Measurements from ENCODE around the gene SF1. TPM values are rescaled to one million over a fixed set of nuclear protein-coding genes. Genes with fewer than 3 reads are reported as not detected.

Gene SF1
- total RNA-seq, 1 donor: 114 TPM

DNA sequence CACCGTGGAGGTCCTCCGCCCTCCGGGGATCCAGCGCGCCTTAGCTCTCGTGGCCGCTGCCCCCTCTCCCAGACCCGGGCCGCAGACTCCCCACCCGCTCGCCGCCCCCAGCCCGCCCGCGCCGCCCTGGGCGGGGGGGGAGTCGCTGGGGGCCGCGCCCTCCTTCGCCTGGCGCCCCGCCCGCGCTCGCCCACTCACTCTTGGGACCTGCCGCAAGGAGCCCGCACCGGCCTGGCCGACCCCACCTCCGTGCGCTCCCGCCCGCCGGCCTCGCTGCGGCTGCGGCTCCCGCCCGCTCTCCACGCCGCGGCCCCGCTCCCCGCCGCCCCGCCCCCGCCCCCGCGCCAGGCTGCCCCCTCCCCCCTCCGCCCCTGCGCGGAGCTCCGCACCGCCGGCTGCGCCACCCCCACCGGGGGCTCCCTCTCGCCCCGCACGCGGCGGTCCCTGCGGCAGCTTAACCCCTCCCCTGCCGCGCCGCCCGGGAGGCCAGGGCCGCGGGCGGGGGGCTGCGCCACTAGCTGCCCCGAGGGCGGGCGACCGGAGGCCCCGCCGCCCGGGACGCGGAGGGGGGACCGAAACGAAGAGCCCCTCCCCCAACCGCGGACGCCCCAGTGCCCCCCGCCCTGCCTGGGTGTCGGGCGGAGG is 33.7 kb downstream of the SF1 start:
- Histone ChIP-seq H3K27me3 (ENCODE audit: insufficient read depth, low read length) (peaks cover 56% of the 10 kb centered on the region), H3K4me3 (ENCODE audit: insufficient read depth, low read length) (peak overlapping the region; percentile 16), H3K9me3 (ENCODE audit: low read depth, low read length) (no peaks in the 10 kb centered on the region), H4K20me1 (ENCODE audit: insufficient read depth, low read length) (no peaks in the 10 kb centered on the region), H2AFZ (ENCODE audit: low read length) (no peak overlapping the region), H3K4me2 (ENCODE audit: insufficient read depth, low read length) (peak overlapping the region; percentile 68), H3K36me3 (ENCODE audit: insufficient read depth, low read length) (no peaks in the 10 kb centered on the region), H3K27ac (ENCODE audit: low read depth, low read length) (no peak overlapping the region), H3K79me2 (ENCODE audit: insufficient read depth, low read length) (no peaks in the 10 kb centered on the region), H3K4me1 (ENCODE audit: insufficient read depth, low read length) (peaks cover 10% of the 10 kb centered on the region)
- peak; percentile 84 for DNase-seq (ENCODE audit: insufficient read length, low spot score, missing footprints)
- no peak for TF ChIP-seq CTCF (IDR thresholded peaks at IDR 0.05; ENCODE audit: extremely low read depth, low read depth, low read length)

DNA sequence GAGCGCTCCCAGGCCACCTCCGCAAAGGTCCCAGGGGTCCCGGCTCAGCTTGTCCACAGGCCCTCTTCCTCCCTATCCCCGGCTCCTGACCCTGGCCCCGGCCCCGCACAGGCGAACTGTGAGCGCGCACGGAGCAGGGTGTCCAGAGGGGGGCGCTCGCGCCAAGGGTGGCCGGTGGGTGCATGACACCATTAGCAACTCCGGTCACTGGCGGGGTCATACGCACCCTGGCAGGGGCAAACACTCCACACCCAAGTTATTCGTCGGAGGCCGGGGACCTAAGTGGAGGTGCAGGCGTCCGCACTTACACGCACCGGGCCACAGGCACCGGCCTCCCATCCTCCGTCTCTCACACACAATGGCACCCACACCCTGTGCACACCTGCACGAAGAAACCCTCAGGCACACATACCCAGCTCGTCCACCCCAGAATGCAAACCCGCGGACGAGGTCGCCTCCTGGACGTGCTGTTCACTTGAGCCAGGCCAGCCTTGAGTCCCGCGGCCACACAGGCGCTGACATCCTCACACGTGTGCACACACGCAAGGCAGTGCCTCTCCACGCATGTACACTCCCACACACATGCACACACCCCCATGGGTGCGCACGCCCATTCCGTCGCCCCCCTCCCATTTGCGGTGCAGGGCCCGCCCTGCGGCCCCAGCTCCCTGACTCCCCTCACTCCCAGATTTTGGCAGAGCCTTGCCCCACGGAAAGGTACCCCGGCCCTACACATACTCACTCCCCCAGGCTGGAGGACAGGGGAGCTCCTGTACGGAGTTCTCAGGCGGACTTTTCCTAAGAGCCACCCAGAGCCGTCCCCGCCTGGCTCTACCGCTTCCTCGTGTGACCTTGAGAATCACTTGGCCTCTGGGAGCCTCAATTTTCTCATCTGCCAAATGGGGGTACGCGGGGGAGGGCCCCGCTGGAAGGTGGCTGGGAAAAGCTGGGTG is 34.5 kb downstream of the SF1 start, which contains the start of gene RASGRP2:
Gene RASGRP2, minus strand, starts transcription at position 552 of the 953 bp plus-strand sequence. CDS start 1,276 bp downstream, outside the sequence.
- no peaks in the 10 kb centered on the region for H3K36me3 ChIP-seq (ENCODE audit: insufficient read depth, low read length)
- H3K4me1 ChIP-seq (ENCODE audit: insufficient read depth, low read length): peaks cover 10% of the 10 kb centered on the region
- no peaks in the 10 kb centered on the region for H3K9me3 ChIP-seq (ENCODE audit: low read depth, low read length)
- no peaks in the 10 kb centered on the region for H3K79me2 ChIP-seq (ENCODE audit: insufficient read depth, low read length)
- H2AFZ ChIP-seq (ENCODE audit: low read length): no peak within 1 kb of the TSS
- peak within 1 kb of the TSS; percentile 69 for H3K4me3 ChIP-seq (ENCODE audit: insufficient read depth, low read length)
- peak; percentile 49 for TF ChIP-seq CTCF (IDR thresholded peaks at IDR 0.05; ENCODE audit: extremely low read depth, low read depth, low read length)
- no peak within 1 kb of the TSS for H3K27ac ChIP-seq (ENCODE audit: low read depth, low read length)
- H3K4me2 ChIP-seq (ENCODE audit: insufficient read depth, low read length): peak within 1 kb of the TSS; percentile 89
- DNase-seq (ENCODE audit: insufficient read length, low spot score, missing footprints): peak; percentile 95
- H3K27me3 ChIP-seq (ENCODE audit: insufficient read depth, low read length): peaks cover 56% of the 10 kb centered on the region
- H4K20me1 ChIP-seq (ENCODE audit: insufficient read depth, low read length): no peaks in the 10 kb centered on the region

DNA sequence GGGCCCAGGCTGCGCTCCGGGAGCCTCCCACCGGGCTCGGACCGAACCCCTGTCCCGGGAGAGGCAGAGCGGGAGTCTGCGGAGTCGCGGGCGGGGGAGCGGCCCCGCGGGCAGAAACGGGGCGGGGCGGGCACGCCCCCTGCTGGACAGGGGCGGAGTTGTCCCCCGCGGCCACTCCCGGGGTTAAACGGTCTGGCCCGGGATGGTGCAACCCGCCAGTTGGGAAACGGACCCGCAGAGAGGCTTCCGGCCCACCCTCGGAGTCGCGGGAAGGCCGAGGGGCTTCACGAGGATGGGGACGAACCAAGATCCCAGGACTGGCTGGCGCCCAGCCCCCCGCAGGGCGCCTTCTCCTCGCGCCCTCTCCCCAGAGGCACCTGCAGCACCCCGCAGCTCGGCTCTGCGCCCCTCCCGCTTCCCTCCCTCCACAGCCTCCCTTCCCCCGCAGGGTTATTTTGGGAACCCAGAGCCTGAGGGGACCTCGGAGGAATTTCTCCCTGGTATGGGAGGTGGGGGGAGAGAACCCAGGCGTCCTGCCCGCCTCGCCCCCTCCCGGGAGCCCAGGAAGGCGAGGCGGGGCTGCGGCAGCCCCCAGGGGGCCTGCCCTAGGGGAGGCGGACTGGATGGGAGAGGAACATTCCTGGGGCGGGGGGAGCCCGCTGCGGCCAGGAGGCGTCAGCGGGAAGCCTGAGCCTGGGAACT is 35.3 kb downstream of the SF1 start:
- DNase-seq (ENCODE audit: insufficient read length, low spot score, missing footprints): peak; percentile 100
- peak overlapping the region; percentile 81 for H2AFZ ChIP-seq (ENCODE audit: low read length)
- no peak overlapping the region for H3K27ac ChIP-seq (ENCODE audit: low read depth, low read length)
- no peaks in the 10 kb centered on the region for H4K20me1 ChIP-seq (ENCODE audit: insufficient read depth, low read length)
- H3K4me2 ChIP-seq (ENCODE audit: insufficient read depth, low read length): peak overlapping the region; percentile 89
- H3K79me2 ChIP-seq (ENCODE audit: insufficient read depth, low read length): no peaks in the 10 kb centered on the region
- peaks cover 10% of the 10 kb centered on the region for H3K4me1 ChIP-seq (ENCODE audit: insufficient read depth, low read length)
- peak; percentile 64 for TF ChIP-seq CTCF (IDR thresholded peaks at IDR 0.05; ENCODE audit: extremely low read depth, low read depth, low read length)
- H3K27me3 ChIP-seq (ENCODE audit: insufficient read depth, low read length): peaks cover 56% of the 10 kb centered on the region
- H3K4me3 ChIP-seq (ENCODE audit: insufficient read depth, low read length): peak overlapping the region; percentile 69
- no peaks in the 10 kb centered on the region for H3K36me3 ChIP-seq (ENCODE audit: insufficient read depth, low read length)
- H3K9me3 ChIP-seq (ENCODE audit: low read depth, low read length): no peaks in the 10 kb centered on the region

All from osteoblast (primary cell).